ENCODE measurements around the gene RAB42. TPM values are rescaled to one million over a fixed set of nuclear protein-coding genes. Genes with fewer than 3 reads are reported as not detected.

RAB42 gene, protein sequence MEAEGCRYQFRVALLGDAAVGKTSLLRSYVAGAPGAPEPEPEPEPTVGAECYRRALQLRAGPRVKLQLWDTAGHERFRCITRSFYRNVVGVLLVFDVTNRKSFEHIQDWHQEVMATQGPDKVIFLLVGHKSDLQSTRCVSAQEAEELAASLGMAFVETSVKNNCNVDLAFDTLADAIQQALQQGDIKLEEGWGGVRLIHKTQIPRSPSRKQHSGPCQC
- total RNA-seq, result 5.5 and 8.3 TPM in 2 replicates

DNA sequence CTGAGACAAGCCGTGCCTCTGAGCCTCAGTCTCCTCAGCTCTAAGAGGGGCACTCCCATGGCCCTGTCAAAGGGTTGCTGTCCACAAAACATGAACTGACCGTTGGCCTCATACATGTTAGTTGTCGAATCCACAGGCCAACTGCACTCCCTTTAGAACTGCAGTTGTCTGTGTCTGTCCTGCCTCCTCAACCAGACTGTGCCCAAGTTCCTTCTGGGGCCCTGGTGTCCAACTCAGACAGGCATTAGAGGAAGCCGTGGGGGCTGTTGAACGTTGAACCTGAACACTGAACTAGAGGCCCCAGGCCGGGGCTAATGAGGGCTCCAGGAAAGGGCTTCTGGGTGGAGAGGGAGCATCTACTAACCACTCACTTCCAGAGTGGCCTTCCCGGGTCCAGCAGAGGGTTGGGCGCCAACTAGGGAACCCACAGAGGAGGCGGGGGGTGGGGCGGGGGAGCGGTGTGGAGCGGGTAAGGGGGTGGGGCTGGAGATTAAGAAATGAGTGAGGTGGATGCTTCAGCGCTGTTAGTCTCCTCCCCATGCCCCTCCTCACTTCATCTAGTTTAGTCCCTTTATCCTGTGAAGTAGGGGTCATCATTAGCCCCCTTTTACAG, at the start of gene RAB42:
Gene RAB42, plus strand, starts transcription at position 558 of the 613 bp plus-strand sequence. CDS start 247 bp downstream, outside the sequence.

GRCh38 chr1:28552758-28553663, 39.1 kb upstream of the RAB42 start, which contains the start of gene TRNAU1AP:
TSS of gene TRNAU1AP (plus strand) at chr1:28553085. CDS start at chr1:28553111, 26 bp downstream.

GRCh38 chr1:28642847-28643635, 51.0 kb downstream of the RAB42 start, which contains the start of gene TAF12:
TSS of gene TAF12 (minus strand) at chr1:28643067. CDS start at chr1:28622081, 20,986 bp downstream.

Other genes with a start within 250 kb of the RAB42 start
- gene PHACTR4, start 222.5 kb upstream of the RAB42 start, total RNA-seq, result 6.5 and 8.7 TPM in 2 replicates
- gene RCC1, start 86.2 kb upstream of the RAB42 start, total RNA-seq, result 20.9 and 38.1 TPM in 2 replicates
- gene TRNAU1AP, start 39.2 kb upstream of the RAB42 start, total RNA-seq, result 18.9 and 28.0 TPM in 2 replicates
- gene TAF12, start 50.8 kb downstream of the RAB42 start, total RNA-seq, result 28.8 and 34.2 TPM in 2 replicates
- not detected in 2 replicates for gene RNU11, start 56.3 kb downstream of the RAB42 start, total RNA-seq
- gene GMEB1, start 76.5 kb downstream of the RAB42 start, total RNA-seq, result 4.5 and 8.5 TPM in 2 replicates
- 34.4 and 35.4 TPM in 2 replicates for gene YTHDF2, start 144.7 kb downstream of the RAB42 start, total RNA-seq
- not detected in 2 replicates for gene OPRD1, start 219.9 kb downstream of the RAB42 start, total RNA-seq